Activated CD8-positive, alpha-beta memory T cell treated with anti-CD3 and anti-CD28 coated beads, Interleukin-2, amount 50 U/mL, for 1 hour (primary cell): ENCODE results near the gene PXDC1.
"Not testable (repeated sequence)": the region's sequence is repeated elsewhere in the genome, so short reads cannot be mapped to it uniquely, and the experiment has no call there.

Experiments
- DNase-seq: peaks from one replicate; pipeline ENCODE4 v3.0.0-alpha.2; 2020; ENCODE audit errors: extremely low read depth

PXDC1 gene

DNA sequence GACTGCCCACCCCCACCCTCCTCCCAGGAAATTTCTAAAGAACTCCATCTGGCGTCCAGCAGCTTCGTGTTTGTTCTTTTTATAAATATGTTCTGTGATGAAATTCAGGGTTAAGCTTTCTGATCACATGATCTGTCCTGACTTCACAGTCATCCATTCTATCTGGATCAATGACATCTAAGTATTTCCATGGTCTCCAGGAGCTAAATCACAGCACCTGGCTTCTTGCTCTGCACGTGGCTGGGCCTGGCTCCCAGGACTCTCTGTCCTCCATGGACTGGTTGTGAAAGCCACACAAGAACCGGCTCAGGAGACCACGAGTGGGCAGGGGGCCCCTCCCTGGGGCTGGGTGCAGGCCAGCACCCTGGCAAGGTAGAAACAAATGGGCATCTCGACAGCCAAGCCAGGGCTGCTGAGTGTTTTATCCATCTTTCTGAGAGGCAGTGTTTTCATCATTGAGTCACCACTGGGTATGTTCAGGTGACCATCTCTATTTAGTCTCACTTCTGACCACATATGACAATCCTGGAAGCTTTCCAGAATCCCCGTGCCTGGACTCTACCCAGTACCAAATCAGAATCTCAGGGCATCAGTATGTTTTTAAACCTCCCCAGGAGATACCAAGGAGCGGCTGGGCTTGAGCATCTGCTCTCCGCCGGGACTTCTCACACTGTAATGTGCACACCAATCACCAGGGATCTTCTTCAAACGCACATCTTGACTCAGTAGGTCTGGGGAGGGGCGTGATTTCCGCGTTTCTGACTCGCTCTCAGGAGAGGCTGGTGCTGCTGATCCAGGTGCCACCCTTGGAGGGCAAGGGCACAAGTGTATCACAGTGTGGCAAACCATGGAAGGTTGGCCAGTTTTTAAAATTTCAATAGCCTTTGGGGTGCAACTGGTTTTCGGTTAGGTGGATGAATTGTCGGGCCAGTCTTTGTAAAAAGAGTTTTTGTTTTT is 31.6 kb upstream of the PXDC1 start:
- DNase-seq, result no peak

DNA sequence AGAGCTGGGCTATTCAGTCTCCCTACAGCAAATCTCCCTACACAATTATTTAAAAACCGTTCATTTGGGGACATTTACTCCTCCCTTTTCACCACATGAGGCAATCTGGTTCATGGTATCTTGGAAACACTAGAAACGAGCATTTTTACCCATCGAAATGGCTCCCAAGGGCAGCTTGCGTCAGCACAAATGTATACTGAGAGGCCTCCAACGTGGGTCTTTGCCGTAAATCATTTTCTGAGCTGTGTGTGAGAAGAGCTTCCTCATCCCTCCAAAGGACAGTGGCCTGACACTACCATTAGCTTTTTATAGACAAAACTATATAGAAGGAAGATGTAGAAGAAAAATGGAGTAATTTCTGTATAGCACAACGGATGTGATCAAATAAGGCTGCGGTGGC is 30.0 kb upstream of the PXDC1 start:
- DNase-seq, result no peak

DNA sequence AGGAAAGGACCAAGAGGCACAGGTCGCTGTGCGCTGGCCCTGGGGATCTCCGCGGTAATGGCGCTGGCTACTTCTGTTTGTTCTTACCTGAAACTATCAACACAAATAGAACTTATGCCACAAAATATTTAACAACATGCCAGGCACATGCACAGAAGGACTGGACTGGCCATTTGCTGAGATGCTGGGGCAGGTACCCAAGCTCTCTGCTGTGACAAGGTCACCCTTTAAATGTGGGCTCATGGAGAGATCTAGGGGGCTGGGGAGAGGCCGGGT is 28.0 kb upstream of the PXDC1 start:
- no peak for DNase-seq

DNA sequence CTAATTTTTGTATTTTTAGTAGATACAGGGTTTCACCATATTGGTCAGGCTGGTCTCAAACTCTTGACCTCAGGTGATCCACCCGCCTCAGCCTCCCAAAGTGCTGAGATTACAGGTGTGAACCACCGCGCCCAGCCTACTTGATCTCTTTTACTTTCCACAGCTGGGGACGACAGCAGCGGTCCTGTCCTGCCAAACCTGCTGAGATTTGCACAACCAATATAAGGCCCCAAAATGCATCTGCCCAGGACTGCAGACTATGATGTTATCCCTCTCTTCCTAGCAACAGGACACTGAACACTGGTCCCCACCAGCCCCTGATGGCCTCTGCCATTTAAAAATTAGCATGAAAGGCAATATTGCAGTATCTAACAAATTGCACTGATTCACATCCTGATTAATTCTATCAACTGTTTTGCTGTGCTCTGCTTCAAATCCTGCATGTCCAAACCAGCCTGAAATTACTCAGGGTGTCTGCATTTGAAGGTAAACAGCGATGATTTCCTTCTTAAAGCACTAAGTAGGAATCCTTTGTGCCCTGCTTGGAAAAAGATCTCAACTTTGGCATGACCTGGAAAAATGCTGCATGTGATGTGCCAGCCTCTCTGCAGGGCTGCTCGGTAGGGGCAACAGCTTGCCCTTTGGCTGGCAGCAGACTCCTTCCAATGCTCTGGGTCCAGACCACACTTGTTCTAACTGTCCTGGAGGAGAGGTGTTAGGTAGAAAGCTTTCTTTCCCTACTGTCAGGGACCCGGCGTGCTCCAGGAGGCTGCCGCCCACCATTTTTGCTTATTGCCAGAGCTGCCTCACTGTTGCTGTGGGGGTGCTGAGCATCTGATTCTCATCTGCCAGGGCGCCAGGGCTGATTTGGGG is 27.4 kb upstream of the PXDC1 start:
- no peak for DNase-seq

DNA sequence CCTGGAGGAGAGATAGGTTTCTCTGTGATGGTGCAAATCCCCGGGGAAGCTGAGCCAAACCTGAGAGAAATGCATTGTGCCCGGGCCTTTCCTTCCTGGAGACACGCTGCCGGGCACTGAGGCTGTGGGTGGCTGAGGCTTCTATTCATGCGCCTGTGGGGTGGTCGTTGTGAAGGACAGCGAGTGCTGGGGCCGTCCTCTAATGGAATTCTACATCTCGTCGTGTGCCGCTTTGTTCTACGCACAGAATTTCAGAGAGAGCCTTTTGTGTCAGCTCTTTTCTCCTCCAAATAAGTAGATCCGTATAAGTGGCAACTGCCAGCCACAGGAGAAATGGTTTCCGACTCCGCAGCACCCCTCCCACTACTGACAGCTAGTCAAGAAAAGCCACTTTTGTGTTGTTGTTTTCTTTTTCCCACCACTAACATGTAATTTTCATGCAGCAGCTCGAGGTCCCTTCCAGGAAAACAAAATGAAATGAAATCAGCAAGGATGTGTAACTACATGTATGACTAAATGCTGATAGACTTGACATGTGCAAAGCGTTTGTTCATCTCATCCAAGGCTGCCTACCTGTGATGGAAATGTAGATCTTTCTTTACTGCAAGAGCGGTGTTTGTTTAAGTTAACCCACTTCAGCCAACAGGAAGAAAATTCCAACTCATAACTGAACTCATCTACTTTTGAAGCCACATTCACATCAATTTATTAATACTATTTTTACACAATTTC is 26.4 kb upstream of the PXDC1 start:
- no peak for DNase-seq

DNA sequence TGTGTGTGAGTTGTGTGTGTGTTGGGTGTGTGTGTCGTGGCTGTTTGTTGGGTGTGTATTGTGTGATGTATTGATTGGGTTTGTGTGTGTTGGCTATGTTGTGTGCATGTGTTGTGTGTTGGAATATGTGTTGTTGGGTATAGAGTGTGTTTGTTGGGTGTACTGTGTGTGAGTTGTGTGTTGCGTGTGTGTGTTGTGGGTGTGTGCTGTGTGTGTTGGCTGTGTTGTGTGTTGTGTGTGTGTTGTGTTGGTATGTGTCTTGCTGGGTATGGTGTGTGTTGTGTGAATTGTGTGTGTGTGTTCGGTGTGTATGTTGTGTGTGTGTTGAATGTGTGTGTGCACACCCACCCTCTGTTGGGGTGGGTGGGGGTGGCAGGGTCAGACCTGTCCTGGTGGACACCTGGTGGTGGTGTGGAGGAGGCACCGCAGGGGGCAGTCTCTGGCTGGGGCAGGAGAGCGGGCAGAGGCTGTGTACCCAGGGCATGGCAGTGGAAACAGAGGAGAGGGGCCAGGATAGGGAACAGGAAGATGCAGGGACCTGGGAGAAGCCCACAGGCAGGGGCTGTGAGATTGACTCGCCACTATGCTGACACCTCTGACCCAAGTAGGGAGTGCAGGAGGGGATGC is 25.5 kb upstream of the PXDC1 start:
- no peak for DNase-seq

DNA sequence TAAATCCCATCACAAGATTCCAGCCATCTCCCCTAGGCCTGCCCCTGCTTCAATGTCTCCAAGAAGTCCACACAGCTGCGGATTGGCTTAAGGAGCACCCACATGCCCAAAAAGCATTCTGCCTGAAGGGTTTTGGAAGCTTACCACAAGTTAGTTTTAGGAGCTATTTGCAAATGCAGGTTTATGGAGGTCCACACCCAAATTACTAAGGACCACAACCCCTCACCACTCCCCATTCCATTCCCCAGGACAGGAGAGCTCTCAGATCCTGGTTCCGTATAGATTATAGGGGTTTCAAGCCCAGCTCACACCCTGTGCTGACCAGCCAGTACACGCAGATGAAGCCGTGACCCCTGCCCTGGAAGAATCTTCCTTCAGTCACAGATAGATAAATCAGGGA is 24.3 kb upstream of the PXDC1 start:
- DNase-seq, result no peak

DNA sequence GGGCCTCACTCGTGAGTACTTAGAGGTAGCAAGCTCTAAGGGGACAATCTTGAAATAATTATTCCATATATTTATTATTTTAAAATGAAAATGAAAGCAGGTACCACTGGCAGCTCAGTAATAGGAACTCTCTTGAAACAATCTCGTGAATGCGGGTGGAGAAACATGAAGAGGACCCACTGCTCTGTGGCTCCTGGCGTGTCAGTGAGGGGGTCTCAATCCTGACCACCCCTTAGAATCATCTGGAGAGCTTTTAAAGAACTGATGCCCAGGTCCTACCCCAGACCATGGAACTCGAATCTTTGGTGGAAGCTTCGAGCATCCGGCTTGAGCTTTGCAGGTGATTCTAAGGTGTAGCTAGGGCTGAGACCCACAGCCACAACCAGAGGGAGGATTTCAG is 23.9 kb upstream of the PXDC1 start:
- DNase-seq, result no peak

DNA sequence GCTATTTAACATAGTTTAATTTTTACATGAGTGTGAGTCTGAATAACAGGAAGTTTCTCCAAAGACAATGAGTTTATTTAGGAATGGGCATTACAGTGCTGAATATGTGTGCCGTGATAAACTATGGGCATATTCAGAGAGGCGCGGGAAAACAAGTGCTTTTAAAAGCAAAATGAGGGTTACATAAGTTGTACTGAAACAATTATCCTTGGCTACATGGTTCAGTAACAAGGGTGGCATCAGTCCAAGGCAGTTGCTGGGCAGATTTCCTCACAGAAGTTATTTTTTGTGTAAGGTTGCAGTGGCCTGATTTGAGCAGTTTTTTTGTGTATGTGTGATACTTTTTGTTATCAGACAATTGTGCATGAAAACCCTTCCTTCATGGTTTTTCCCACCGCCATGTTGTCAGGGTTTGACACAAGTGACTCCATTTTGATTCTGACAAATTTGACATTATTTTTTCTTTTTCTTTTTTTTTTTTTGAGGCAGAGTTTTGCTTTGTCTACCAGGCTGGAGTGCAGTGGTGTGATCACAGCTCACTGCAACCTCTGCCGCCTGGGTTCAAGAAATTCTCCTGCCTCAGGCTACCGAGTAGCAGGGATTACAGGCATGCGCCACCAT is 22.3 kb upstream of the PXDC1 start:
- no peak for DNase-seq

DNA sequence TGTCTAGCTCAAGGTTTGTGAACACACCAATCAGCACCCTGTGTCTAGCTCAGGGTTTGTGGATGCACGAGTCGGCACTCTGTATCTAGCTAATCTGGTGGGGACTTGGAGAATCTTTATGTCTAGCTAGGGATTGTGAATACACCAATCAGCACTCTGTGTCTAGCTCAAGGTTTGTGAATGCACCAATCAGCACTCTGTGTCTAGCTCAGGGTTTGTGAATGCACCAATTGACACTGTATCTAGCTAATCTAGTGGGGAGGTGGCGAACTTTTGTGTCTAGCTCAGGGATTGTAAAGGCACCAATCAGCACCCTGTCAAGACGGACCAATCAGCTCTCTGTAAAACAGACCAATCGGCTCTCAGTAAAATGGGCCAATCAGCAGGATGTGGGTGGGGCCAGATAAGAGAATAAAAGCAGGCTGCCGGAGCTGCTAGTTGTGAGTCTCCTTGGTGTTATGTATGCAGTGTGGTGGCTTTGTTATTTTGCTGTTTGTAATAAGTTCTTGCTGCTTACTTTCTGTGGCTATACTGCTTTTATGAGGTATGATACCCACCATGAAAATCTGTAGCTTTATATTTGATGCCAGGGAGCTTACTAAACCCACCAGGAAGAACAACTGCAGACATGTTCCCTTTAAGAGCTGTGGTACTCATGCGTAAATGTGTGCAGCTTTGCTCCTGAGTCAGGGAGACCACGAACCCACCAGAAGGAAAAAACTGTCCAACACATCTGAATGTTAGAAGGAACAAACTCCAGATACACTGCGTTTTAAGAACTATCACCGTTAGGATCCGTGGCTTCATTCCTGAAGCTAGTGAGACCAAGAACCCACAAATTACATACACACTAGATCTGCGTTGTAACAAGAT is 20.9 kb upstream of the PXDC1 start:
- DNase-seq, result not testable (repeated sequence)

DNA sequence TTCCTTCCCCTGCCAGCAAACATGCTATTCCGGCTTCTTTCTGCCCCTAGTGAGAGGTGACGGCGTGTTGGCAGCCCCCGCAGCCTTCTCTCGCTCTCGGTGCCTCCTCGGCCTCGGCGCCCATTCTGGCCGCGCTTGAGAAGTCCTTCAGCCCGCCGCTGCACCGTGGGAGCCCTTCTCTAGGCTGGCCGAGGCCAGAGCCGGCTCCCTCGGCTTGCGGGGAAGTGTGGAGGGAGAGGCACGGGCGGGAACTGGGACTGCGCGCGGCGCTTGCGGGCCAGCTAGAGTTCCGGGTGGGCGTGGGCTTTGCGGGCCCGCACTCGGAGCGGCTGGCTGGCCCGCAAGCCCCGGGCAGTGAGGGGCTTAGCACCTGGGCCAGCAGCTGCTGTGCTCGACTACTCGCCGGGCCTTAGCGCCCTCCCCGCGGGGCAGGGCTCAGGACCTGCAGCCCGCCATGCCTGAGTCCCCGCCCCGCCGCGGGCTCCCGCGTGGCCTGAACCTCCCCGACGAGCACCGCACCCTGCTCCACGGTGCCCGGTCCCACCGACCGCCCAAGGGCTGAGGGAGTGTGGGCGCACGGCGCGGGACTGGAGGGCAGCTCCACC is 20.0 kb upstream of the PXDC1 start:
- no peak for DNase-seq

DNA sequence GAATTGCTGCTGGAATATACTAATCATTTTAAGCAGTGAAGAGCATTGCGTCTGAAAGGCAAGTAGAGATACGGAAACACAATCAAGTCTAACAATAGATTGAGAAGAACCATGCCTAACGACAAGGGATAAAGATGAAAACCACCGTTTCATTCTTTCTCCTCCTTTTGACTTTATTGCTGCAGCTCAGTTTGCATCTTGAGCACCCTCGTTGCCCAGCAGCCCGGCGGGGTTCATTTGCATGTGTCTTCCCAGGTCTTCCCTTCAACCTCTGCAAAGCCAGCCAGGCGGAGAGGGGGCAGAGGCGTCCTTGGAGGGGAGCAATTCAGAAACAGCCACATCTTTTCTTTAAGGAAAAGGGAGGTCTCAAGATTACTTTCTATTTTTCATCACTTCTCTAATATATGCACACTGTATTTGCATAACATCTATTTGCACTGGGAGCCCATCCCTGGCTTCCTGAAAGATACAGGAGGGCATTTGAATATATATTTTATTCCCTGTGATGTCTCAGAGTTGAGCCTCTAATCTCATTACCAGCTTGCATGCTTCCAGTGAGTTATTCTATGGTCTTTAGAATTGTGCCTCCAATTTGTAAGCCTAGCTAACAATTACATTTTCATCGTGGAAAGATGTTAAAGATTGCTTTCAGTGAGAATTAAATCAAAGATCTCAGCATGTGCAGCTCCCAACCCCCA is 18.7 kb upstream of the PXDC1 start:
- DNase-seq, result no peak

DNA sequence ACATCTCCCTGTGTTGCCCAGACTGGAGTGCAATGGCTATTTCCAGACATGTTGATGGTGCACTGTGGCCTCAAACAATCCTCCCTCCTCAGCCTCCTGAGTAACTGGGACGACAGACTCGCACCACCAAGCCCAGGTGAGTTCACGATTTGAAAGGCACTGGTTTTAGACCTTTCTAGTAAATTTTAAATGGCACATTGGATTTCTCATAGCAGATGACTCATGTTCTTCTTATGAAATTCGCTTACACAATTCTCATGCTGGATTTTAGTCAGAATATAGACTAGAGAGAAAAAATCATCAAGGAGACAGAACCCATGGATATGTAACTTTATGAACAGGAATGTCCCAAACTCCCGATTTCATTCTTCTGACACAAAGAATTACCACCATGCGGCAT is 18.1 kb upstream of the PXDC1 start:
- no peak for DNase-seq

DNA sequence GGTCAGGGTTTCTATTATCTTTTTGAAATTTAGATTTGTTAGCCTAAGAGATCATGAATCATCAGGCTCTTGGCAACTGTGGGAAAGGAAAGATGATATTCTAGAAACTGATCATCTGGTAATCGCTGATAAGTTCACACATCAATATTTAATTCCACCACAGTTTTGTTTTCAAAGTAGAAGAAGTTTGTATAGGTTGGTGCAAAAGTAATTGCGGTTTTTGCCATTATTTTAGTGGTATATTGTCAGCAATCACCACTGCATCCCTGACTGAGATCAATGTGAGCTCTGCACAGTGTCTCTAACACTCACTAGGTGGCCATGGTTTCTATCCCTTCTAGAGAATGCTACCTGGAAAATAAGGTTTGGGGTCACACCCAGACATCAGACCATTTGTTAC is 17.0 kb upstream of the PXDC1 start:
- no peak for DNase-seq

DNA sequence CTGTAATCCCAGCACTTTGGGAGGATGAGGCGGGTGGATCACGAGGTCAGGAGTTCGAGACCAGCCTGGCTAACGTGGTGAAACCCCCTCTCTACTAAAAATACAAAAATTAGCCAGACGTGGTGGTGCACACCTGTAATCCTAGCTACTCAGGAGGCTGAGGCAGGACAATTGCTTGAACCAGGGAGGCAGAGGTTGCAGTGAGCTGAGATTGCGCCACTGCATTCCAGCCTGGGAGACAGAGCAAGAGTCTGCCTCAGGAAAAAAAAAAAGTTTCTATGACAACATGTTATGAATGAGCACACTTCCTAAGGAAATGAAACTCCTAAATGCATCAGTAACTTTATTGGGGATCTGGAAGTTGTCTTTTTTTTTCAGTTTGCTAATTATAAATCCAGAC is 16.0 kb upstream of the PXDC1 start:
- DNase-seq, result not testable (repeated sequence)

DNA sequence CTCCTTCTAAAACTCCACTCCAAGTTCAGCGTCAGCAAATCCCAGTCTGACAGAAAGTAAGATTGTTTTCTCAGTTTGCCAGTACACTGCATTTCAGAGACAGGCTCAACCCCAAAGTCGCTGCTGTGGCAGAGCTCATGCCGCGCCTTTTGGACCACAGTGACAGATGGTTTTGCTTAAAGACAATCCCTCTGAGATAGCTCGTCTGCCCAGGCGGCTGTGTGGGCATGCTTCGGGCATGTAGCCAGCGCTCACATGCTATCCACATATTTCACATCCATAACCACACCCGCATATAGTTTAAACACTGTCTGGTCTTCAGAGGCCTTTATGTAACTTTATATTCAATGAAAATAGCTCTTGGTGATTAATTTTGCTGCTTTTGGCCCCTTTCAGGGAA is 14.7 kb upstream of the PXDC1 start:
- no peak for DNase-seq

DNA sequence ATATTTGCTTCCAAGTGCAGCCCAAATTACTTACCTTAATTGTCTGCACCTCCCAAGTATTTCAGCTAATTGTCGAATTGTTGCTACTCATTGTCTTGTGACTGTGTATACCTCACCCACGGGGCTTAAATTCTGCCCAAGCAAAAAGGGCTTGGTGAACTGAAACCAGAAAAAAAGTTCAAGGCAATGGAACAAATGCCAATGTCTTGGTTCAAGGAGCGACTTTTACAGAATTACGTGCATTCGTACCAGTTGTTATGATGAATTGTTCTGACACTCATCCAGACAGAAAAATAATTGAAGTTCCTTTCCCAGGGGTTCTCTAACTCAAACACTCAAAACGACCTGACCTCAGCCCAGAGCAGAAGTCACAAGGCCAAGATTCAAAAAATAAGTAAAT is 13.9 kb upstream of the PXDC1 start:
- no peak for DNase-seq

DNA sequence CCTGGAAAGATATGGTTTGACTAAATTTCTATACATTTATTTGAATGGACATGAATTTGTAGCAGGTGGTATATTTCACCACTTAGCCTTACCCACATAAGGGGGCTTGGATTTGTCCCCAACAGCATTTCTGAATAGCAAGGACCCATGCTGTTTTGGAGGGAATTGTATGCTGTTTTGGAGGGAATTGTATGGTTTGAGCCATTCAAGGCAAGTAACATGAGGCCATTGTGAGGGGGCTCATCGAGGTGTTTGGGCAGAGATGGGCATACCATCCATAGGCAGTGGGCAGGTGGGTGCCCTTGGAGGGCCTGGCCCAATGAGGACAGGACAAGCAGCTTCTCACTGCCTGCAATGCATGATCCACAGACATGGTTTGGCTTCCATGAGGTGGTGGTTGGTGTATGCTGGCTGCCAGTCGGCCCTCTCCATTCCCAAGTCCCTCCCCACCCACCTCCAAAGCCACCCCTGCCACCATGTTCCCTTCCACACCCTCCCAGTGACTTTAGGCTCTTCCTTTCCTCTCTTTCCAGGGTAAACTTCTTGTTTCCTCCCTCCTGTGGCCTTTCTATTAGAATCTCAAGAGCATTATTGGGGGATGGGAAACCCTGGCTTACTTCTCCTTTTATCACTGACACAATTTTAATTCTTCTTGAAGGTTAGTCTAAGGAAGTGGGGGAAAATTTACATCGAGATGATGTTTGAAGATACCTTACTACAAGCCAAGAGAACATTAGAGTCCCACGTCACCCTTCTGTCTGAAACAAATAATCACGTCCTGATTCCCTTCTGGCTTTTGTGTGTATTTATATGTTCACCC is 13.2 kb upstream of the PXDC1 start:
- no peak for DNase-seq

DNA sequence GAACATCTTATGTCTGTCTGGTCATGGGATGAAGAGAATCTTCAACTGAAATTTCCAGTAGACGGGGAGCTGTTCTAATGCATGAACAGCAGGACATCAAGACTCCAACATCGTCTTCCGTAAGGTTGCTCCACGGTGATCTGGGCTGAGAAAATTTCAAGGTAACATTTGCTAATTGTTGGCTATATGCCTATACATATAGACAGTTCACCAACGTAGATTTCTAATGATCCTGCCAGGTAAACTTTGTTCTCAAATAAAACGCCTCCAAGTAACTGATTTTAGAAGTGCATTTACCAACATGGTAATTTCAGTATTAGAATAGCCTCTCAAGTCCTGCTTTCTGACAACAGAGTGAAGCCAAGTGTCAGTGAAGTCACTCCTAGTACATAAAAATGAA is 11.3 kb upstream of the PXDC1 start:
- DNase-seq, result no peak
